Prostate gland (tissue), 2 donors: ENCODE measurements around the gene MEAK7. TPM values are rescaled to one million over a fixed set of nuclear protein-coding genes. Genes with fewer than 3 reads are reported as not detected.

Experiments used
- DNase-seq: peaks from one replicate; pipeline ENCODE4 v3.0.0-alpha.2; 2019; ENCODE audit warnings: low spot score
- H3K27ac ChIP-seq, 2 donors: fragments of 200-600 bp; sonication (generic); 2 replicates each; pipeline ENCODE4 v1.5.1; 2017 to 2019
- H3K27me3 ChIP-seq: fragments of 200-600 bp; sonication (generic); replicated peaks from 2 replicates; pipeline ENCODE4 v1.5.1; 2019; ENCODE audit not compliant: insufficient read depth
- H3K36me3 ChIP-seq, 2 donors: fragments of 200-600 bp; sonication (generic); 1 replicate in 1 of 2; 2 replicates in 1 of 2; pipeline versions ENCODE4 v1.5.1 to v1.8.1; 2017 to 2019
- H3K4me1 ChIP-seq: fragments of 200-600 bp; sonication (generic); replicated peaks from 2 replicates; pipeline ENCODE4 v1.5.1; 2019
- H3K4me3 ChIP-seq, 2 donors: fragments of 200-600 bp; sonication (generic); 2 replicates each; pipeline ENCODE4 v1.5.1; 2017 to 2019
- H3K9me3 ChIP-seq: fragments of 200-600 bp; sonication (generic); 2 replicates; pipeline ENCODE4 v1.5.1; 2017
- POLR2A ChIP-seq: fragments of 450-650 bp; IDR thresholded peaks from one replicate; pipeline ENCODE4 v1.6.1; 2016; ENCODE audit warnings: antibody characterized with exemption, mild to moderate bottlenecking
- POLR2AphosphoS5 ChIP-seq: sonication (generic); formaldehyde crosslinking; IDR thresholded peaks from one replicate; pipeline ENCODE4 v1.6.1; 2017; ENCODE audit warnings: antibody characterized with exemption
- WGBS: methylation state at CpG from one replicate; pipeline ENCODE4 v1.1.5; 2018; 5-methylcytosine and 5-hydroxymethylcytosine counted together
- intact Hi-C: fragments of 100-400 bp; cut with DNase I; formaldehyde crosslinking; loops from one replicate; pipeline ENCODE4 v1.14.2; 2022
- total RNA-seq, 2 donors: library from RNA; depleted of rRNA; stranded (reverse); fragments of >200 nt; gene quantifications; one replicate each; pipeline ENCODE4 v1.1.0, GENCODE V29; 2016
- TF ChIP-seq, protein P1 (sequence below), 4 experiments: fragments of 200-600 bp in 2 of 4; fragments of 450-650 bp in 2 of 4; sonication (generic) in 2 of 4; IDR thresholded peaks; 1 replicate in 3 of 4; 2 replicates in 1 of 4; pipeline ENCODE4 v1.5.1; 2016 to 2019; ENCODE audit warnings: antibody characterized with exemption in 4 of 4, mild to moderate bottlenecking in 2 of 4, moderate library complexity in 2 of 4

The MEAK7 gene
- total RNA-seq, 2 donors from 2014 or later, result 12.4 to 13.7 TPM

DNA sequence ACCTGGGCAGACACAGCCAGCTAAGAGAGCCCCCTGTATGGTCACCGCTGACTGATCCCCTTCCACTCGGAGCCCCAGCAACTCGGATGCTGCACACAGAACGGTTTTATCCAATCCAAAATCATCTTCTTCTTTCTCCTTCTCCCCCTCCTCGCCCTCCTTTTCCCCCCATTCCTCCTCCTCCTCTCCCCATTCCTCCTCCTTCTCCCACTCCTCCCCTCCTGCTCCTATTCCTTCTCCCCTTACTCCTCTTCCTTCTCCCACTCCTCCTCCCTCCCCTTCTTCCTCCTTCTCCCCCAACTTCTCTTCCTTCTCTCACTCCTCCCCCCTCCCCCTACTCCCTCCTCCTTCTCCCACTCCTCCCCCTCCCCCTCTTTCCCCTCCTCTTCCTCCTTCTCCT, 30.4 kb upstream of the MEAK7 start:
- intact Hi-C loops, result loop anchor here (5.0 kb wide), 2 partner anchors 82 to 192 kb away; partner anchors contain the start of gene COTL1
- whole genome bisulfite sequencing, result 97% methylated on average over 5 of the region's 5 CpGs
- Histone ChIP-seq H3K4me1 (no peaks in the 10 kb centered on the region), H3K27ac (no peak overlapping the region), H3K27me3 (no peaks in the 10 kb centered on the region), H3K36me3 (no peaks in the 10 kb centered on the region), H3K9me3 (no peaks in the 10 kb centered on the region), H3K4me3 (no peak overlapping the region)
- DNase-seq, result no peak
- TF ChIP-seq, protein P1, sequence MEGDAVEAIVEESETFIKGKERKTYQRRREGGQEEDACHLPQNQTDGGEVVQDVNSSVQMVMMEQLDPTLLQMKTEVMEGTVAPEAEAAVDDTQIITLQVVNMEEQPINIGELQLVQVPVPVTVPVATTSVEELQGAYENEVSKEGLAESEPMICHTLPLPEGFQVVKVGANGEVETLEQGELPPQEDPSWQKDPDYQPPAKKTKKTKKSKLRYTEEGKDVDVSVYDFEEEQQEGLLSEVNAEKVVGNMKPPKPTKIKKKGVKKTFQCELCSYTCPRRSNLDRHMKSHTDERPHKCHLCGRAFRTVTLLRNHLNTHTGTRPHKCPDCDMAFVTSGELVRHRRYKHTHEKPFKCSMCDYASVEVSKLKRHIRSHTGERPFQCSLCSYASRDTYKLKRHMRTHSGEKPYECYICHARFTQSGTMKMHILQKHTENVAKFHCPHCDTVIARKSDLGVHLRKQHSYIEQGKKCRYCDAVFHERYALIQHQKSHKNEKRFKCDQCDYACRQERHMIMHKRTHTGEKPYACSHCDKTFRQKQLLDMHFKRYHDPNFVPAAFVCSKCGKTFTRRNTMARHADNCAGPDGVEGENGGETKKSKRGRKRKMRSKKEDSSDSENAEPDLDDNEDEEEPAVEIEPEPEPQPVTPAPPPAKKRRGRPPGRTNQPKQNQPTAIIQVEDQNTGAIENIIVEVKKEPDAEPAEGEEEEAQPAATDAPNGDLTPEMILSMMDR (IDR thresholded peaks at IDR 0.05), result no peak
- no peak for TF ChIP-seq POLR2AphosphoS5
- TF ChIP-seq POLR2A, result no peak

DNA sequence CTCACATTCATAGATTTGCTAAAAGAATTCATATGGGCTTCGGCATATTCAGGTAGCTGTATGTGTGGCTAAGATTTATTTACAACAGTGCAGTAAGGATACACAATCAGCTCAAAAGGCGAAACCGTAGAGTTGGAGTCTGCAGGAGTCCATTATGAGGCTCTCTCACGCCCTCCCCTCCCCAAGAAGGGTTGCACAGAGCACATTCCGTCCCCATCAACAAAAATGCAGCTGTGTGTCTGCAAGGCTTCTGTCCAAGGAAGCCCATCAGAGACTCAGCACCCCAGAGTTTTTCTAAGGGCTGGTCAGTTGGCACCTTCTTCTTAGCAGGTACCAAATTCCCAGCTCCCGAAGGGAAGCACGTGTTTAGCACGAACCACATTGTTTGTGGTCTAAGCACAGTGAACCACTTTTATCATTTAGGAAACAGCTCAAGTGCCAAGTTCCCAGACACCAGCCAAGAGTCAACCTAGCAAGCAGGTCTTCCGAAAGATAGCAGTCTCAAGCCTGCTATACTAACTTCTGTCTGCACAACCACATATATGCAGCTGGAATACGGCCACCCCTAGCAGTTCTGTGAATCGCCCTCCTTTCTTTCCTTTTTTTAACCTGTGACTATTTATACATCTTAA, 28.5 kb upstream of the MEAK7 start:
- H3K4me1 ChIP-seq, result peaks cover under 1% of the 10 kb centered on the region
- DNase-seq, result no peak
- intact Hi-C loops, result loop anchor here (5.0 kb wide), 2 partner anchors 84 to 194 kb away; partner anchors contain the start of gene COTL1
- H3K9me3 ChIP-seq, result no peaks in the 10 kb centered on the region
- H3K36me3 ChIP-seq, result no peaks in the 10 kb centered on the region
- 66% methylated on average over 11 of the region's 11 CpGs for WGBS
- TF ChIP-seq, protein P1 (IDR thresholded peaks at IDR 0.05), result no peak
- TF ChIP-seq POLR2AphosphoS5 (no peak), POLR2A (no peak)
- H3K27me3 ChIP-seq, result no peaks in the 10 kb centered on the region
- peak overlapping the region; percentile 59 for H3K27ac ChIP-seq
- H3K4me3 ChIP-seq, result no peak overlapping the region

DNA sequence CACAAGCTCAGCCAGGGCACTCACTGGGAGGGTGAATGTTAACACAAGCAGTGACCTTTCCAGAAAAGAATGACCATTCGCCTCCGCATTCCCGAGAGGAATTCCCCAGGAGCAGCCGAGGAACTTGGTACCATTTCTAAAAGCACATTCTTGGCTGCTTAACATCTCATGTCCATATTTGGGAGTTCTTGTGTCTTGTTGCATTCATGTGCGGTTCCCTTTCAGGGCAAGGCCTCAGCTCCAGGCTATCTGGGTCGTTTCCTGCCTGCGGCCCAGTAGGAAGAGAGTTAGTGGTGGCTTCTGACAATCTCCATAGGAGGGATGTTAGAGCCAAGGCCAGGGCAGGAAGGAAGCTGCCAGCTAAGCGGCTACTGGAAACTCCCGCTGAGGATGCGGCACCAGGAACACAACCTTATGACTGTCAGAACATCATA, 27.8 kb upstream of the MEAK7 start:
- DNase-seq, result peak; percentile 35
- intact Hi-C loops, result loop anchor here (5.0 kb wide), 2 partner anchors 85 to 195 kb away; partner anchors contain the start of gene COTL1
- Histone ChIP-seq H3K9me3 (no peaks in the 10 kb centered on the region), H3K36me3 (no peaks in the 10 kb centered on the region), H3K4me3 (no peak overlapping the region), H3K27me3 (no peaks in the 10 kb centered on the region), H3K4me1 (peaks cover 7% of the 10 kb centered on the region), H3K27ac (peak overlapping the region; percentile 59)
- TF ChIP-seq, protein P1 (IDR thresholded peaks at IDR 0.05), result no peak
- peak; percentile 70 for TF ChIP-seq POLR2AphosphoS5
- 9% methylated on average over 10 of the region's 10 CpGs for WGBS

GRCh38 chr16:84531671-84532111, 27.2 kb upstream of the MEAK7 start:
- peaks cover 11% of the 10 kb centered on the region for H3K4me1 ChIP-seq
- no peaks in the 10 kb centered on the region for H3K9me3 ChIP-seq
- WGBS, result 33% methylated on average over 9 of the region's 9 CpGs
- H3K4me3 ChIP-seq, result no peak overlapping the region
- H3K36me3 ChIP-seq, result no peaks in the 10 kb centered on the region
- DNase-seq, result no peak
- TF ChIP-seq, protein P1 (IDR thresholded peaks at IDR 0.05), result no peak
- no peak for TF ChIP-seq POLR2AphosphoS5
- TF ChIP-seq POLR2A, result no peak
- H3K27me3 ChIP-seq, result no peaks in the 10 kb centered on the region
- H3K27ac ChIP-seq, result peak overlapping the region; percentile 59
- intact Hi-C loops, result loop anchor here (5.0 kb wide), 2 partner anchors 86 to 196 kb away; partner anchors contain the start of gene COTL1

- peaks cover 13% of the 10 kb centered on the region for H3K4me1 ChIP-seq
- H3K27ac ChIP-seq, result no peak overlapping the region
- intact Hi-C loops, result loop anchor here (5.0 kb wide), 2 partner anchors 87 to 197 kb away; partner anchors contain the start of gene COTL1
- WGBS, result 96% methylated on average over 5 of the region's 5 CpGs
- DNase-seq, result no peak
- H3K4me3 ChIP-seq, result no peak overlapping the region
- no peak for TF ChIP-seq POLR2AphosphoS5
- no peak for TF ChIP-seq POLR2A
- TF ChIP-seq, protein P1 (IDR thresholded peaks at IDR 0.05), result no peak
- H3K9me3 ChIP-seq, result no peaks in the 10 kb centered on the region
- H3K36me3 ChIP-seq, result no peaks in the 10 kb centered on the region
- H3K27me3 ChIP-seq, result no peaks in the 10 kb centered on the region
Measured at GRCh38 chr16:84530590-84530989, 26.1 kb upstream of the MEAK7 start.
